ENCODE results near the gene CD4.

Gene CD4

GRCh38 chr12:6829536-6830220, 40.4 kb downstream of the CD4 start:
- DNase-seq = no peak

- no peak for DNase-seq
Observed at GRCh38 chr12:6830286-6830890, 41.1 kb downstream of the CD4 start.

GRCh38 chr12:6830999-6831398, 41.7 kb downstream of the CD4 start:
- no peak for DNase-seq

GRCh38 chr12:6831450-6831995, 42.2 kb downstream of the CD4 start:
- DNase-seq = no peak

- no peak for DNase-seq
Observed at GRCh38 chr12:6832125-6832524, 42.8 kb downstream of the CD4 start.

GRCh38 chr12:6833189-6833890, 44.0 kb downstream of the CD4 start:
- DNase-seq = no peak

- no peak for DNase-seq
Observed at GRCh38 chr12:6834254-6834653, 44.9 kb downstream of the CD4 start.

GRCh38 chr12:6834873-6835272, 45.5 kb downstream of the CD4 start:
- no peak for DNase-seq

GRCh38 chr12:6836851-6837250, 47.5 kb downstream of the CD4 start:
- DNase-seq = no peak

GRCh38 chr12:6837370-6838060, 48.2 kb downstream of the CD4 start:
- no peak for DNase-seq

- no peak for DNase-seq
Observed at GRCh38 chr12:6838854-6839253, 49.5 kb downstream of the CD4 start.

GRCh38 chr12:6839482-6840201, 50.3 kb downstream of the CD4 start:
- no peak for DNase-seq

- DNase-seq = no peak
Observed at GRCh38 chr12:6840330-6840729, 51.0 kb downstream of the CD4 start.

GRCh38 chr12:6840761-6841515, 51.6 kb downstream of the CD4 start, which contains the start of gene GNB3:
GNB3 (plus strand) TSS chr12:6840925; CDS start chr12:6841288, 363 bp downstream.
- DNase-seq = no peak

- DNase-seq = no peak
Observed at GRCh38 chr12:6842075-6842474, 52.7 kb downstream of the CD4 start.

- DNase-seq = peak; percentile 33
Observed at GRCh38 chr12:6843118-6843902, 54.0 kb downstream of the CD4 start.

- DNase-seq = no peak
Observed at GRCh38 chr12:6845395-6845794, 56.1 kb downstream of the CD4 start.

- DNase-seq = no peak
Observed at GRCh38 chr12:6846316-6846869, 57.1 kb downstream of the CD4 start.

- no peak for DNase-seq
Observed at GRCh38 chr12:6847676-6848075, 58.3 kb downstream of the CD4 start.

GRCh38 chr12:6849427-6849826, 60.1 kb downstream of the CD4 start:
- DNase-seq = no peak
